NCI-H526 (cell line): Measurements from ENCODE around the gene SAMM50.
"Not testable (repeated sequence)": the region's sequence is repeated elsewhere in the genome, so short reads cannot be mapped to it uniquely, and the experiment has no call there.

Experiments used
- DNase-seq, 2 experiments: peaks; one replicate each; lab custom pipeline; 2025; lab: John Stamatoyannopoulos, UW

Gene SAMM50

DNA sequence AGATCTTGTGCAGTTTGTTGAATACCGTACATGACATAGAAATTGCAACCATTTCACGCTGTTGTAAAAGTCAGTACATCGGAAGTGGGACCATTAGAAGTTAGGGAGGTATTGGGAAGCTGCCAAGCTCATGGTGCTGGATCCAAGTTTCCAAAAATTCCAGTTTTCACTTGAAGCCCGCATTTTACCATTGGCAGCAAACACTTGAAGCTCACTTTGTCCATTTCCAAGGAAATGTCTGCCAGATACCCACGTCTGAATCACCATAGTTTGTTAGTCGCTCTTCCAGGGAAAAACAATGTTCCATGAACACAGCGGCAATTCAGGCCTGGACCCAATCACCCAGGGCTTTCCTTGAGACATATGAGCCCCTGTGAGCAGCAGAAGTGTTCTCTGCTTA lies 46.3 kb downstream of the SAMM50 start:
- DNase-seq: no peak

GRCh38 chr22:44002324-44002723 lies 47.1 kb downstream of the SAMM50 start:
- no peak for DNase-seq

DNA sequence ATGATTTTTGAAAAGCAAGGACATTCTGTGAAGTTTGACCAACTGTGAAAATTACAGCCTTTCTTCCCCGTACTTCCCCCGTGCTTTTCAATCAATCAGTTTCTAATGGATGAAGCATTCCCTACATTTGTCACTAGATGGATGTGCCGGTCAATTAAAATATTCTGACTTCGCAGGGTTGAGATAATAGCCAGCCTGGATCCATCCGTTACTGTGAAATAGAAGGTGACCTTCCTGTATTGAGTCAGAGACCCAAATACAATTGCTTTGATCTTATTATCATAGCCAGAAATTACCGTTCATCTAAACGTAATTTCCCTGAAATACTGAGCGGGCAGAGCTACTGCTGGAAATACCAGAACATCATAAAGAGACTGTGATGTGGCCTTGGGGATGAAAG lies 47.8 kb downstream of the SAMM50 start:
- DNase-seq: no peak

DNA sequence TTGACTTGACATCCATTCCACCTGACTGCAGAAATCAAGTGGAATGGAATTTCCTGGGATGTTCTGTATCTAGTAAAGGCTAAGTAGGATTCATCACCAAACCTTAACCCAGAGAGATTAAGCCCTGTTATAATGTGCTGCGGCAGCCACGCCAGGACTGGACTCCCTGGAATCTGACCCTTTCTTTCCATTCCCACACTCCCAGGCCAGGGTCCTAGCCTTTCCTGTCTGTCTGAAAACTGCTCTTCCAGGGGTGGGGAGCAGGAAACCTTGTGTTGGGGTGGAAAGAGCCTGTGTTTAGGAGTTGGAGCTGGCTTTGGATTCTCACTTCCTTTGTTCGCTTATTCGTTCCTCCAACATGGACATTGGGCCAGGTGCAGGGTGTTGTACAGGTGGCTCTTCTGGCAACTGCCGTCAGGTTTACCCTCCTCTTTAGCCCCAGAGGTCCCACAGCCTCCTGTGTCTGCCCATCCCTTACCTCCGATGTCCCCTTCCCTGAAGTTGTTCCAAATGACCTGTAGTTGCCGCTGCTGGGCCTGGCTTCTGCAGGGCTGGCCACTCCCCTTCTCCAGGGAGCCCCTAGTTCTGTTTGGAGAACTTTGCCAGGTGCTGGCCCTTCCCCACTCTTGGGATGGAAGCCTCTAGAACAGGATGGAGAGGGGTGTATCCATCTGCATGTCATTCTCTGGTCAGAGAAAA lies 48.3 kb downstream of the SAMM50 start:
- DNase-seq: no peak

- no peak for DNase-seq
These were observed 48.8 kb downstream of the SAMM50 start for GRCh38 chr22:44004104-44004460.

DNA sequence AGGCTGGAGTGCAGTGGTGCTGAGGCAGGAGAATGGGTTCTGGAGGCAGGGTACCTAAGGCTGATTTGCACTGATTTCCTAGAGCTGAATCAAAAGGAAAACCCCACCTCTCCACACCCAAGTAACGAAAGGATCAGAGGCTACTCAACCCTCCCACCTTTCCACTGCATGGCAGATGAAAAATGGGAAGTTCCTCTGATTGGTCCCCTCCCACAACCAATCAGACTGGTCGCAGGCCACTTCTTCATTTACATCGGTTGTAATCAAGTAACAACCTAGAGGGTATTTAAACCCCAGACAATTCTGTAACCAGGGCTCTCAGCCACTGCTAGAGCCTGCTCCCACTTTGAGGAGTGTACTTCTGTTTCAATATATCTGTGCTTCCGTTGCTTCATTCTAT lies 50.3 kb downstream of the SAMM50 start:
- DNase-seq: no peak

- DNase-seq: no peak
These were observed 56.9 kb downstream of the SAMM50 start for GRCh38 chr22:44012162-44012561.

DNA sequence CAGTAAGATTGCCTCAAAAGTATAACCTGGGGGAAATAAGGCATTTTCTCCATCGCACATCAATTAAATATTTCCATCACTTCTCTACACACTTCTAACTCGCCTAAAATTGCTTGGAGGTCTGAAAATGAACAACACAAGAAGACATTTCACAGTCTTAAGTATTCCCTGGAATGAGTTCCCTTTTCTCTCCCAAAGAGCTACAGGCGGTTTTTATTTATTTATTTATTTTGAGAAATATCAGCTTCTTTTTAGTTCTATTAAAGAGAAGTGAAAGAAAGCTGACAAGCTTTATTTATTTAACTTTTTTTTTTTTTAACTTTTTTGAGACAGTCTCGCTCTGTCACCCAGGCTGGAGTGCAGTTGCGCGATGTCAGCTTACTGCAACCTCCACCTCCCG lies 57.3 kb downstream of the SAMM50 start:
- no peak for DNase-seq

- peak in 1 of 2 experiments; percentile 44 for DNase-seq
These were observed 59.0 kb downstream of the SAMM50 start for GRCh38 chr22:44014241-44014640.

DNA sequence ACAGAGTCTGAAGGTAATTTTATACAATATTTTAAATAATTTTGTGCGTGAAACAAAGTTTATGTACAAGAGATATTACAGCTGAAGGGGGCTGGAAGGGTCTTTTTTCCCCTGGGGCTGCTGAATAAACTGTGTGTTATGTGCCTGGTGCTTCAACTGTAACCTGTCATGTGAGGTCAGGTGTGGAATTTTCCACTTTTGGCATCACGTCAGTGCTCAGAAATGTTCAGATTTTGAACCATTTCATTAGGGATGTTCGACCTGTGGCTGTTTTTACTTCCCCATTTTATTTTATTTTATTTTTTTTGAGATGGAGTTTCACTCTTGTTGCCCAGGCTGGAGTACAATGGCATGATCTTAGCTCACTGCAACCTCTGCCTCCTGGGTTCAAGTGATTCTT lies 61.3 kb downstream of the SAMM50 start:
- DNase-seq: not testable (repeated sequence)

DNA sequence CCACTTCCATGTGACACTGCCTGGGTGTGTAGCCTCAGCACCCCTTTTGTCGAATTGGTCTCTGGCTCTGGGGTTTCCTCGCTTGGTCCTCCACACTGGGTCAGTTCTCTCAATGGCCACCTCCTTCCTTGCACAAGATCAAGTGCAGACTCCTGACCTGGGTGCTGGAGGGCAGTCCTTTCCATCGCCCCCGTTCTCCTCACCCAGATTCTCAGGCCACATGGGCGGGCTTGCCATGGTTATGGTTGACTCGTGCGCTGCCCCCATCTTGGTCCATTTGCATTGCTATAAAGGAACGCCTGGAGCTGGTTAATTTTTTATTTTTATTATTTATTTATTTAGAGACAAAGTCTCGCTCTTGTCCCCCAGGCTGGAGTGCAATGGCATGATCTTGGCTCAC lies 63.4 kb downstream of the SAMM50 start:
- no peak for DNase-seq

GRCh38 chr22:44019416-44019815 lies 64.2 kb downstream of the SAMM50 start:
- no peak for DNase-seq

DNA sequence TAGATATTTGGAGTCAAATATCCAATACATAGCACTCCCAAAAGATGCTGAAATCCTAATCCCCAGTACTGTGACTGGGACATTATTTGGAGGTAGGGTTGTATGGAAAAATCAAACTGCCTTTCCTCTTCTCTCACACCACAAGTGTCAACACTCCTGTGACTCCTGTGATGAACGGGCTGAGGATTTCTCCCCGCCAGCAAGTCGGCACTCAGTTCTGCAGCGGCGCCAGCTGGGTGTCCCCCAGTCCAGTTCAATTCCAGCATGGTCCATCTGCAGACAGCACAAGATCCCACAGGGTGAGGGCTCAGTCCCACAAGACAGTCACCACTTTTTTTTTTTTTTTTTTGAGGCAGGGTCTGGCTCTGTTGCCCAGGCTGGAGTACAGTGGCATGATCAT lies 64.6 kb downstream of the SAMM50 start:
- no peak for DNase-seq

DNA sequence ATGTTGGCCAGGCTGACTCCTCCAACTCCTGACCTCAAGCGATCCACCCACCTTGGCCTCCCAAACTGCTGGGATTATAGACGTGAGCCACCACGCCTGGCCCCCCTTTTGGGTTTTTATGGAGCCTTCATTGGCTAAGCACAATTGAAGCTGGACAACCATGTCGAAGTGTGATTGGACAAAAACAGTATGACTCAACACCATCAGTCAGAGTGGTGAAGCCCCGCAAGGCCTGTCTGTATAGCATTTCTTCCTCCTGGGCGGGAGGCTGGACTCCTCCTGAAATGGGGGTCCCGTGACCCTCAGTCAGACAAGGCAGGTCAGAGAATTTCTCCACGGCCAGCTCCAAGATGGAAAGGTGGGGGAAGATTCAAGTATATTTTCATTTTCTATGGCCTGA lies 65.7 kb downstream of the SAMM50 start:
- DNase-seq: no peak

GRCh38 chr22:44023404-44024287 lies 68.4 kb downstream of the SAMM50 start:
- peak in 1 of 2 experiments; percentile 18 for DNase-seq

DNA sequence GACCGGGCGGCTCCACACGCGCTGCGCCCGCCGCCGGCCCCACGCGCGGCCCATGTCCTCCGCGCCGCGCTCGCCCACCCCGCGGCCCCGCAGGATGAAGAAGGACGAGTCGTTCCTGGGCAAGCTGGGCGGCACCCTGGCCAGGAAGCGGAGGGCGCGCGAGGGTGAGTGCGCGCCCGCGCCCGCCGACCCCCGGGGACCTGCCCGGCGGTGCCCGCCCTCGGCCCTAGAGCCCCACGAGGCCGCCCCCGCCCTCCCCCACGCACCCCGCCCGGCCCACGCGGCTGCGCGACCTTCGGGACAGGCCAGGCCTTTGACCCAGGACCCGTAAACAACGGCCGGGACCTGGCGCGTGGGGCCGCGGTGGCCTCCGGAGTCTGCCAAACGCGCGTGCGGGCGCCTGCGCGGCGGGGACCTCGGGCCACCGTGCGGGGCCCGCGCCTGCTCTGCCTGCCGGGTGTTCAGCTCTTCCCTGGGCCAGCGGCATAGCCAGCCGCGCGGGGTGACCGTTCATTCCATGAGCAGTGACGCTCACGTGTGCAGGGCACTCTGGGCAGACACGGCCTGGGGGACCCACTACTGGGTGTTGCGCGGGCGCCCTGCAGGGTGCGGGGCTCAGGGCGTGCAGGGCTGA lies 69.2 kb downstream of the SAMM50 start, which contains the start of gene PARVB:
Gene PARVB, plus strand, starts transcription at position 15 of the 634 bp plus-strand sequence. Its CDS starts 38 bp downstream, at position 53.
- DNase-seq: no peak

GRCh38 chr22:44025171-44026065 lies 70.2 kb downstream of the SAMM50 start:
- DNase-seq: no peak

DNA sequence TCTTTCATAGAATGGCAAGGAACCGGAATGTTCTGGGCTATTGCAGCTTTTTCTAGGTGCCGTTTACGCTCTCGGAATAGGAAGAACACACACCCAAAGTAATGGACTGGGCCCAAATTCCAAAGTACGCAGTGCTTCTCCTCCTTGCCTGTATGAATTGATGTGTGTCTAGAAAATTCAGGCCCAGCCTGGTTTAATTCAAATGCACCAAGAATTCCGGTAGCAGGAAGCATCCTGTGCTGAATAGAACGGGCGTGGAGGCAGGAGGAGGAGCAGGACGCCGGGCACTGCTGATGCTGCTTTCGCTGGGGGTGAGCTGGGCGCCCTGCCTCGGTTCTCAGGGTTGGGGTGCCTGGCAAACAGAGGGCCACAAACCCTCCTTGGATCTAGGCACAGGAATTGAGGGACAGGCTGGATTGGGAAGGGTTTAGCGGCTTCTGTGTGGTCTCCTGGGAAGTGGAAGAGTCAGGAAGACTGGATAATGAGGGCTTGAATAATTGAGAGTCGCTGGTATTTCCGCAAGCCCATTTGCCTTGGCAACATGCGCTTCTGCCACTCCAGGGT lies 70.9 kb downstream of the SAMM50 start:
- DNase-seq: no peak

GRCh38 chr22:44026630-44027511 lies 71.6 kb downstream of the SAMM50 start:
- no peak for DNase-seq

DNA sequence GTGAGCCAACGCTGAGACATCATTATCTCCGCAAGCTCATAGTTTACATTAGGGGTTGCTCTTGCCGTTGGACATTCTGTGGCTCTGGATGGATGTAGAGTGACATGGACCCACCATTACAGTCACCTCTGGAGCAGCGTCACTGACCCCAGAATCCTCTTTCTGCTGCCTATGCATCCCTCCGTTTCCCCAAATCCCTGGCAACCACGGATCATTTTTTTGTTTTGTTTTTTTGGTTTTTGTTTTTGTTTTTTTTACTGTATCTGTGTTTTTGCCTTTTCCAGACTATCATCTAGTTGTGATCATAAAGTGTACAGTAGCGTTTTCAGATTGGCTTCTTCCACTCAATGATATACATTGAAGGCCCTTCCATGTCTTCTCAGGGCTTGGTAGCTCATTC lies 72.8 kb downstream of the SAMM50 start:
- no peak for DNase-seq
